HG03469 (cell line): ENCODE data around the gene ESR1.

Experiments
- ATAC-seq: cut with Tn5 transposase; IDR thresholded peaks from one replicate; pipeline ENCODE4 v1.9.1; 2021; ENCODE audit warnings: mild to moderate bottlenecking, moderate library complexity, moderate number of reproducible peaks; ENCODE audit not compliant: unreplicated experiment

Gene ESR1

DNA sequence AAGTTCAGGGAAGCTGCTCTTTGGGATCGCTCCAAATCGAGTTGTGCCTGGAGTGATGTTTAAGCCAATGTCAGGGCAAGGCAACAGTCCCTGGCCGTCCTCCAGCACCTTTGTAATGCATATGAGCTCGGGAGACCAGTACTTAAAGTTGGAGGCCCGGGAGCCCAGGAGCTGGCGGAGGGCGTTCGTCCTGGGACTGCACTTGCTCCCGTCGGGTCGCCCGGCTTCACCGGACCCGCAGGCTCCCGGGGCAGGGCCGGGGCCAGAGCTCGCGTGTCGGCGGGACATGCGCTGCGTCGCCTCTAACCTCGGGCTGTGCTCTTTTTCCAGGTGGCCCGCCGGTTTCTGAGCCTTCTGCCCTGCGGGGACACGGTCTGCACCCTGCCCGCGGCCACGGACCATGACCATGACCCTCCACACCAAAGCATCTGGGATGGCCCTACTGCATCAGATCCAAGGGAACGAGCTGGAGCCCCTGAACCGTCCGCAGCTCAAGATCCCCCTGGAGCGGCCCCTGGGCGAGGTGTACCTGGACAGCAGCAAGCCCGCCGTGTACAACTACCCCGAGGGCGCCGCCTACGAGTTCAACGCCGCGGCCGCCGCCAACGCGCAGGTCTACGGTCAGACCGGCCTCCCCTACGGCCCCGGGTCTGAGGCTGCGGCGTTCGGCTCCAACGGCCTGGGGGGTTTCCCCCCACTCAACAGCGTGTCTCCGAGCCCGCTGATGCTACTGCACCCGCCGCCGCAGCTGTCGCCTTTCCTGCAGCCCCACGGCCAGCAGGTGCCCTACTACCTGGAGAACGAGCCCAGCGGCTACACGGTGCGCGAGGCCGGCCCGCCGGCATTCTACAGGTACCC, at the start of gene ESR1:
TSS of gene ESR1 (plus strand) at position 170 of the 858 bp plus-strand sequence. CDS start at position 401, 231 bp downstream.
- no peak for ATAC-seq

DNA sequence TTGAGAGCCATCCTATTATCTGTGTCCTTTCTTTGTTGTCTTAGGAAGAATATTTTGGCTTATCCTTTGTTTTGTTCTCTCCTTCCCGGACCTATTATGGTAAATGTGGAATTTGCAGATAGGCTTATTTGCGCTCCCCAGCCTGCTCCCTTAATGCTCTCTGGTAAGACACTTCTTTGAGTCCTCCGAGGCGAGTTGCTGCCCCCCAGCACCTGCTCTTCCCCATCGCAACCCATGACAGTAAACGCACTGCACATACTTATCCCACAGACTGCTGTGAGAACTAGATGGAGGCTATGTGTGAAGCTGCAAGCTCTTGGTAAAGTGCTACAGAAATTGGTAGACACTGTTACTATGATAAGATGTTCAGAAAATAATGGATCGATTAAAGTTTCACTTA, 47.0 kb upstream of the ESR1 start:
- no peak for ATAC-seq

DNA sequence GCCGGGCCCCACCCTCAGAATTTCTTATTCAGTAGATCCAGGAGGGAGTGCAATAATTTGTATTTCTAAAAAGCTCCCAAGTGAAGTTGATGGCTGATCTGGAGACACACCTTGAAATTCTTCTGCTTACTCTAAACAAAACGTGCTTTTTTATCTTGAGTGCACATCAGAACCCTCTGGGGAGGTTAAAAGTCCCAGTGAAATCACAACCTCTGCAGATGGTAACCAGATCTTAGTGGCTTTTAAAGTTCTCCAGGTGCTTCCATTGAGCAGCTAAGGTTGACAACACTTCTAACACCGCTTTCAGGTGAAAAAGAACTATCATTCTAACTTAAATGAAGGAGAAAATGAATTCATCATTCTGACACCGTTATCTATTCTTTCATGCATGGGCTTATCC, 45.6 kb upstream of the ESR1 start:
- ATAC-seq, result no peak

DNA sequence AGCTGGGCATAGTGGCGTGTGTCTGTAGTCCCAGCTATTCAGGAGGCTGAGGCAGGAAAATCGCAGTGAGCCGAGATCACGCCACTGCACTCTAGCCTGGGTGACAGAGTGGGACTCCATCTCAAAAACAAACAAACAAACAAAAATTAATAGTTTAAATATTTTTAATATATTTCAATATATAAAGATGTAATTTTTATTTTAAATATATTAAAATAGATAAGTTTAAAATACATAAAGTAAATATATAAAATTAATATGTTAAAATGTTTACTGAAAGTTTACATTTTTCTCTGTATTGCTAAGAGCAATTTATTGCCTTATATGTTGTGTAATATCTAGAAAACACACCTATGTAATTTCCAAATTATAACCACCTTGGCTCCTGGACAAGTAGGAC, 44.7 kb upstream of the ESR1 start:
- no peak for ATAC-seq

DNA sequence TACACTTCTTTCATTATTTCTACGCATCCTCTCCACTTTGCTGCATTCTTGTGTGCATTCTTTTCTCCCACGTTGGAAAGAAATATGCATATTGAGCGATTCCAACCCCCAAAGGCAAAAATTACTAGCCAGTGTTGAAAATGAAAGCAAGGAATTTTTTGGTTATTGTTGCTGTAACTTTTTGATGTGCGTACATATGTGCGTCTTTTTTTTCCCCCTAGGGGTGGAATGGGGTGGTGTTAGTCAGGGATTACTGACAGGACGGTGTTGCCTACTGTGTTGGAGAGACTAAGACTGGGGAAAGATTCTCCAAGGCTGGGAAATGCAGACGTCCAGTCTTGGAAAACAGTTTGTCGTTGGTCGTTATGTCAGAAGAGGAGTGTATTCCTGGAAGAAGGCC, 44.2 kb upstream of the ESR1 start:
- ATAC-seq, result no peak

DNA sequence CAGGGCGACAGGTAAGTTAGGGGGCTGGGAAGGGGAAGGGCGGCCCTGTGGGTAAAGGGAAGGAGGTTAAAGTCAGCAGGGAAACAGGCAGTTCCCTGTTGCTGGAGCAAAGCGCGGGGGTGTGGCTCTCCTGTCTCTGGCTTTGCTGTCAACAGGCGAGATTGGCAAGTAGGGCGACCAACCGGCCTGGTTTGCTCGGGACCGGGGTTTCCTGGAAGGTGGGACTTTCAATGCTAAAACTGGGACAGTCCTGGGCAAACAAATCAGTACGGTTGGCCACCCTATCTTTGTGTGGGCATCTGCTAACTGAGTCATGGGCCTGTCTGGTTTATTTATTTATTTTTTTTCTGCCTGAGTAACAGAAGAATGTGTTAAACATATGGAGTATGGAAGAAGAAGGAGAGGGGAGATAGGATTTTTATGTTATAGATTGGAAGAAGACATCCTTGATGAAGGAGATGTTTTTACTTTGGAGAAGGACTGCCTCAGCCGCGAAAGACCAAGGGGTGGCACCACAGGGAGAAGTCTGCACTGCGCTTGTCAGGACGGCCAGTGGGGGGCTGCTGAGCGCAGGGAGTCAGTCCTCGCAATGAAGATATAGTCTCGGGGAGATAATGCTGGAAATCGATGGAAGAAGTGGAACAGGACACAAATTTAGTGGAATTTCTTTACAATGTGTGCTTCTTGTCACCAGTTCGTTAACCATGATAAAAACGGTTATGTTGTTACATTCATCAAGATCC, 43.4 kb upstream of the ESR1 start:
- peak; percentile 70 for ATAC-seq

DNA sequence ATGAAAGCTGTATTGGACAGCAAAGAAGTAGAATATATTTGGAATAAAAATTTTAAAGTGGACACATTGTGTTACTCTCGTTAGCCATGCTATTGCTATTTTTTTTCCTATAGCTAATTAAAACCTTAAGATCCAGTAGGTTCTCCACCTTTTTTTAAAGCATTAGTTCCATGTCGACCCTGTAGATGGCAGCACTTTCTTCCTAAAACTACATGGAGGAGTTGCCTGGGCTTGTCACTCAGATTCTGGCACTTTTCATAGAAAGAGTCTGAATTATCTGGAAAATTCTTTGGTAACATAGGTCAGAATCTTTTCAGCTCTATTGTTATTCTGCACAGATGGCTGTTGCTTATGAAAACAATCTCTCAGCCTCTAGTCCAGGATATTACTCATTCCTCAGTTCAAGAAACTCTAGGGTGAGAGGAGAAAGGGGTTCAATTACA, 42.0 kb upstream of the ESR1 start:
- peak; percentile 43 for ATAC-seq

DNA sequence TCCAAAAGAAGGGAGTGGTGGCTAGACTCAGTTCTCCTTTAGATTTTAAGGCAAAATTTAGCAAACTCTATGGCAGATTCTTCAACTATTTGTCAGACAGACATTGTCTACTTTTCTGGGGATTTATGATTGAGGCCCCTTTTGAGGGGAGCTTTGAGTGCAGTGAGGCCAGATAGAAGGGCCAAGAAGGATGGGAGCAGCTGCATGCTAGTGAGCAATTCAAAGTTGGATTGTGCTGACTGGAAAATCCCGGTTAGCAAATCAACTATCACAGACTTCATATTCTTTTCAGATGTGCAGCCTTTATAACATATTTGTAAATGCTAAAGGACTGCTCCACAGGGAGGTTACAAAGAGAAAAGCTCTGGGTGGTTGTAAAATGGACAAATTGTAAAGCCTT, 35.0 kb upstream of the ESR1 start:
- no peak for ATAC-seq

DNA sequence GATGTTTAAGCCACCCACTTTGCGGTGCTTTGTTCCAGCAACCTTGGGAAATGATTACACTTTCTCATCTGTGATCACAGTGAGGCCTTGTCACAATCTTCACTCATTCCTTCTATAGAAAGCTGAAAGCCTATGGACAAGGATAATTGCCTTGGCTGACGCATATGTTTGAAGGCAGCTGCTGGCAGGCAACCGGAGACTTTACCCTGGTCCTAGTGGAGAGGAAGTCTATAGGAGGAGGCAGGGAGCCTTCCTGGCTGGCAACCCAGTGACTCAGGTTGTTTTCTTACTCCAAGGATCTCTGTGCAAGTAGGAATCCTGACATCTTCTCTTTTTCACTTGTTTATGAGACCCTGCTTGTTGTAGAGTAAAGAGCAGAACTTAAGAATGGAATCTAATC, 34.1 kb upstream of the ESR1 start:
- no peak for ATAC-seq

DNA sequence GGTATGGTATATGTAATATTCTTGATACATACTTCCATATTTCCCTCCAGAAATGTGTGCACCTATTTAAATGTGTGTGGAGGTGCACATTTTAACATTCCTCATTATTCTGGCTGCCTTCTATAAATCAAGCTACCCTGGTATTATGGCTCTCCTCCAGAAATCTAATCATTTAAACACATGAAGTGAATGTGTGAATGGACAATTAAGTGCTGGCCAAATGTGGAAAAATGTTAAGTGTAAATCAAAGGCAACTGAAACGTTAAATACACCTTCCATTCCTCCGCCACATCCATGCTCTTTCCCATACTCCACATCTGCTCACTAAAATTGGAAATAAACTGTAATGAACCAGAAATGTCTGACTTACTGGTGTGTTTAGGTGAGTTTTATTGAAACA, 24.9 kb upstream of the ESR1 start:
- ATAC-seq, result no peak

DNA sequence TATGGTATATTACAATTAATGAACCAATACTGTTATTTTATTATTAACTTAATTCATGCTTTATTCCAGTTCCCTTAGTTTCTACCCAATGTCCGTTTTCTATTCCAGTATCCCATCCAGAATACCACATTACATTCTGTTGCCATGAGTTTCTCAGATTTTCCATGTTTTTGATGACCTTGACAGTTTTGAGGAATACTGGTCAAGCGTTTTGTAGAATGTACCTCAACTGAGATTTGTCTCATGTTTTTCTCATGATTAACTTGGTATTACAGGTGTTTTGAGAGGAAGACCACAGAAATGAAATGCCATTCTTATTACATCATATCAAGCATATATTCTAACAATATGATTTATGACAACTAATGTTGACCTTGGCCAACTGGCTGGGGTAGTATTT, 23.8 kb upstream of the ESR1 start:
- no peak for ATAC-seq

DNA sequence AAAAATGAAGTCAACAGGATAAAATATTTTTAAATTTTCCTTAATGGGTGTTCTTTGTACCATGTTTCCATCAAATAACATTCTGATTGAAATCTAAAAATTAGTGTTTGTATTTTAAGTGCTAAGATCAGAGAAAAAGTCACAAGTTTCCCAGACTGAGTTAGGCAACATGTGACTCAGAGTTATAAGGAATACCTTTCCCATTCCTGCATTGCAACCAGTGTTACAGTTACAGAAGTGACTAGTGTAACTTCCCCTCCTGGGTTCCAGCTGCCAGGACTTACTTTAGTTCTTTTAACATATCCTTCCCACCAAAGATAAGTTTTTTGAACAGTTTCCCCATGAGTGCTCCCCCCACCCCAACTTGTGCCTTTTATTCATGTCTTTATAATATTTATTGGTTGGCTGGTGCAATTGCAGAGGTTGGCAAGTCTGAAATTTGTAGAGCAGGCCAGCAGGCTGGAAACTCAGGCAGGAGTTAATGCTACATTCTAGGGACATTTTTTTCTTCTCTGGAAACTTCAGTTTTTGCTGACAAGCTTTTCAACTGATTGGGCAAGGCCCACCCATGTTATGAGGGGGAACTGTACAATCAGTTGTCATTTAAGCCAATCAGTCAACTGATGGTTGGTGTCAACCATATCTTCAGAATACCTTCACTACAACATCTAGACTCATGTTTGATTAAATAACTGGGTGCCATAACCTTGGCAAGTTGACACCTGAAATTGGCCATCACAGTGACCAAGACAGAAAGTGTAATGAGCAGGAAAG, 22.9 kb upstream of the ESR1 start:
- ATAC-seq, result no peak

DNA sequence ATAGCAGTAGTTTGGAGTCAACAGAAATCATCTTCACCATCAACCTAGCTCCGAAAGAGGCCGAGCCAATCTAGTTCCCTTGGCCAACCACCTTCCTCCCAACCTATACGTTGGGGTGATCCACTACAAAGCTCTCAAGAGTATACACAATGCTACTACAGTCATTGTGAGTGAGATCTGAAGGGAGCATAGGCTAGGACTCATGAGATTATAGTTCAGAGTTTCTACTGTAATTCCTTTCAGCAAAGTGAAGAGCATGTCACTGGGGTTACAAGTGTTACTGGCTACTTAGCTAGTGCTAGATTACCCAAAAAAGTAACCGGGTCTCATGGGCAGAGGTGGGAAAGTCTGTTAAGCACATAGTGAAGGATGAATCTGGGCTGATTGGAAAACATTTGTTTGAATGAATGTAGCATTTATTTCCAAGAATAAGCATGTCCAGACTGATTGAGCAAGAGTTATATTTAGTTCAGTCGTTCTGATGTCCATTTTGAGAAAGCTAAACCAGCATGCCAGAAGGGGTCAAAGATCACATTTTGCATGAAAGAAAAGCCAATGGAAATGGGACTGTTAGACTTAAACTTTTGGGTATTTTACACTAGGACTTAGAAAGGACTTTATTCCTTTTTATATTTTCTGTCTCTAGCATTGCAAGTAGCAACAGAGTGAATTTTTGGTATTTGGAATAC, 10.5 kb upstream of the ESR1 start:
- no peak for ATAC-seq

DNA sequence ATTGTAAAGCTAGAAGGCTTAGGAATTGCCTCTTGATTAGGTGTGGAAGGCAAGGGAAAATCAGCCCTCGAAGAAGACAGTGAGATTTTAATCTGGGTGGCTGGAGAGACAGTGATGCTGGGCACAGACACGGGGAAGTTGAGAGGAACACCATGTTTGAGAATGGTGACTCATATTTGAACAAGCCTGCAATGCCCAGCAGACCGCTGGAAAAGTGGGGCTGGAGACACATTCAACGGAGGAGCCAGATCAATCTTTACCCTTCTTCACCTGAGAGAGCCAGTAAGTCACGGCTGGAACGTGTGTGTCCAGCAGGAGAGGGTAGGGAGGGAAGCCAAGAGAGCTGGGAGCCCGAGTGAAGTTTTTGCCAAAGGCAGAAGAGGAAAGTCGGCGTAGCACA, 3.7 kb upstream of the ESR1 start:
- no peak for ATAC-seq

DNA sequence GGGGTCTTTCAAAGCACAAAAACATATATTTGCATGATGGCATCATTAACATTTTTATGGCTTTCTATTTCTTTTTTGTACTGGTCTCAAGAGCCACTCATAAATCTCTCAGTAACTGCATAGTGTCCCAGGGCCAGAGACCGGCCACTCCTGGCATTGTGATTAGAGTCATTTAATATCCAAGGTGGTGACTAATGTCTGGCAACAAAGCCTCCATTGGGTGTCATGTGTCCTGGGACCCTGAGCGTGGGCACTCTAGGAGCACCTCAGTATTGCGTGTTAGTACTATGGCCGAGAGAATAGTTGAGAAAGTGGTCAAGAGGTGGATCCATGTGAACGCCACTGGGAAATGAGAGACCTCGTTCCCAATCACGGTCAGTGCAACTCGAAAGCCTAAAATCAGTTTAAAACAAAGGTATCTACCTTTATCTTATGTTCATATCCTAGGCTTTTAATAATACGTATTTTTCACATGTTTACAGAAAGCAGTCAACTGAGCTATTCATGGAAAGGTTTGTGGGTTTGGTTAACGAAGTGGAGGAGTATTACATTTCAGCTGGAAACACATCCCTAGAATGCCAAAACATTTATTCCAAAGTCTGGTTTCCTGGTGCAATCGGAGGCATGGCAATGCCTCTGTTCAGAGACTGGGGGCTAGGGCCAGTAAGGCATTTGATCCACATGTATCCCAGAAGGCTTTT, 2.7 kb upstream of the ESR1 start:
- no peak for ATAC-seq

DNA sequence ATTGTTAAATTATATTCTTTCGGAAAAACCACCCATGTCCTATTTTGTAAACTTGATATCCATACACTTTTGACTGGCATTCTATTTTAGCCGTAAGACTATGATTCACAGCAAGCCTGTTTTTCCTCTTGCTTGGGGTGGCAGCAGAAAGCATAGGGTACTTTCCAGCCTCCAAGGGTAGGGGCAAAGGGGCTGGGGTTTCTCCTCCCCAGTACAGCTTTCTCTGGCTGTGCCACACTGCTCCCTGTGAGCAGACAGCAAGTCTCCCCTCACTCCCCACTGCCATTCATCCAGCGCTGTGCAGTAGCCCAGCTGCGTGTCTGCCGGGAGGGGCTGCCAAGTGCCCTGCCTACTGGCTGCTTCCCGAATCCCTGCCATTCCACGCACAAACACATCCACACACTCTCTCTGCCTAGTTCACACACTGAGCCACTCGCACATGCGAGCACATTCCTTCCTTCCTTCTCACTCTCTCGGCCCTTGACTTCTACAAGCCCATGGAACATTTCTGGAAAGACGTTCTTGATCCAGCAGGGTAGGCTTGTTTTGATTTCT, 2.1 kb upstream of the ESR1 start:
- no peak for ATAC-seq

DNA sequence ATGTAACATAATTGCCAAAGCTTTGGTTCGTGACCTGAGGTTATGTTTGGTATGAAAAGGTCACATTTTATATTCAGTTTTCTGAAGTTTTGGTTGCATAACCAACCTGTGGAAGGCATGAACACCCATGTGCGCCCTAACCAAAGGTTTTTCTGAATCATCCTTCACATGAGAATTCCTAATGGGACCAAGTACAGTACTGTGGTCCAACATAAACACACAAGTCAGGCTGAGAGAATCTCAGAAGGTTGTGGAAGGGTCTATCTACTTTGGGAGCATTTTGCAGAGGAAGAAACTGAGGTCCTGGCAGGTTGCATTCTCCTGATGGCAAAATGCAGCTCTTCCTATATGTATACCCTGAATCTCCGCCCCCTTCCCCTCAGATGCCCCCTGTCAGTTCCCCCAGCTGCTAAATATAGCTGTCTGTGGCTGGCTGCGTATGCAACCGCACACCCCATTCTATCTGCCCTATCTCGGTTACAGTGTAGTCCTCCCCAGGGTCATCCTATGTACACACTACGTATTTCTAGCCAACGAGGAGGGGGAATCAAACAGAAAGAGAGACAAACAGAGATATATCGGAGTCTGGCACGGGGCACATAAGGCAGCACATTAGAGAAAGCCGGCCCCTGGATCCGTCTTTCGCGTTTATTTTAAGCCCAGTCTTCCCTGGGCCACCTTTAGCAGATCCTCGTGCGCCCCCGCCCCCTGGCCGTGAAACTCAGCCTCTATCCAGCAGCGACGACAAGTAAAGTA, 547 bp upstream of the ESR1 start:
- ATAC-seq, result no peak

DNA sequence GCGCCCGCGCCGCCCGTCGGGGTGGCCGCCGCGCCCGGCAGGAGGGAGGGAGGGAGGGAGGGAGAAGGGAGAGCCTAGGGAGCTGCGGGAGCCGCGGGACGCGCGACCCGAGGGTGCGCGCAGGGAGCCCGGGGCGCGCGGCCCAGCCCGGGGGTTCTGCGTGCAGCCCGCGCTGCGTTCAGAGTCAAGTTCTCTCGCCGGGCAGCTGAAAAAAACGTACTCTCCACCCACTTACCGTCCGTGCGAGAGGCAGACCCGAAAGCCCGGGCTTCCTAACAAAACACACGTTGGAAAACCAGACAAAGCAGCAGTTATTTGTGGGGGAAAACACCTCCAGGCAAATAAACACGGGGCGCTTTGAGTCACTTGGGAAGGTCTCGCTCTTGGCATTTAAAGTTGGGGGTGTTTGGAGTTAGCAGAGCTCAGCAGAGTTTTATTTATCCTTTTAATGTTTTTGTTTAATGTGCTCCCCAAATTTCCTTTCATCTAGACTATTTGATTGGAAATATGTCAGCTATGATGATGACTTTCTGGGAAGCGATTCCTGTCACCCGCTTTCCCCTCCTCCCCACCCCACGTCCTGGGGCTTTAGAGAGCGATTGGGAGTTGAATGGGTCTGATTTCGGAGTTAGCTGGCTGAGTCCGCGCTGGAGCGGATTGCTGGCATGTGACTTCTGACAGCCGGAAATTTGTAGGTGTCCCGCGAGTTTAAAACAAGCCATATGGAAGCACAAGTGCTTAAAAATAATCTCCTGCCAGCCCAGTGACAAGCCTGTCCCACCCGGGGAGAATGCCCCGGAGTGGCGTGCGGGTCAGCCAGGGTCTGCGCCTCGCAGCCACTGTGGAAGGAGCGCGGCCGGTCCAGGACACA, 1.1 kb downstream of the ESR1 start:
- no peak for ATAC-seq
